ENCODE data around the gene PFKFB2. TPM values are rescaled to one million over a fixed set of nuclear protein-coding genes. Genes with fewer than 3 reads are reported as not detected.

The PFKFB2 gene
- polyA plus RNA-seq, 3 donors: 2.1 to 6.9 (median 2.3) TPM

- Mint-ChIP-seq H3K9me3 (no peaks in the 10 kb centered on the region), H3K27me3 (ENCODE audit: low read depth in 3 of 3) (peaks cover under 1 to 4% (median 2%) of the 10 kb centered on the region in 3 donors), H3K4me3 (no peak overlapping the region), H3K27ac (no peak overlapping the region), H3K4me1 (no peaks in the 10 kb centered on the region), H3K36me3 (no peaks in the 10 kb centered on the region)
- no CpG with 5 or more reads among the region's 2 CpGs for WGBS (ENCODE audit: insufficient coverage)
- Histone ChIP-seq H3K79me2 (ENCODE audit: insufficient read depth, low read length) (no peaks in the 10 kb centered on the region), H3K9me3 (replicated peaks in 1 of 2; ENCODE audit: control insufficient read depth in 1 of 2, insufficient read depth in 1 of 2, low read length in 2 of 2) (no peaks in the 10 kb centered on the region), H3K27ac (ENCODE audit: low read depth in 1 of 2, low read length in 2 of 2) (no peak overlapping the region), H3K4me1 (ENCODE audit: control insufficient read depth in 1 of 2, insufficient read depth in 2 of 2, low read length in 2 of 2) (no peaks in the 10 kb centered on the region), H3K4me2 (replicated peaks; ENCODE audit: extremely low read depth, low read length, poor library complexity, severe bottlenecking) (no peak overlapping the region), H3K36me3 (replicated peaks in 1 of 2; ENCODE audit: control insufficient read depth in 1 of 2, insufficient read depth in 2 of 2, low read length in 2 of 2) (no peaks in the 10 kb centered on the region), H3K9ac (ENCODE audit: insufficient read depth, low read length, poor library complexity, severe bottlenecking) (no peak overlapping the region), H3K4me3 (replicated peaks in 1 of 3; ENCODE audit: low read depth in 2 of 3, low read length in 3 of 3) (no peak overlapping the region), H4K20me1 (ENCODE audit: insufficient read depth, low read length) (no peaks in the 10 kb centered on the region), H2AFZ (ENCODE audit: insufficient read depth, low read depth, low read length, poor library complexity, severe bottlenecking) (no peak overlapping the region), H3K27me3 (ENCODE audit: control insufficient read depth in 2 of 2, insufficient read depth in 2 of 2, low read length in 2 of 2) (no peaks in the 10 kb centered on the region)
- intact Hi-C loops (cut with micrococcal nuclease): no loop called here
- TF ChIP-seq, protein P1, sequence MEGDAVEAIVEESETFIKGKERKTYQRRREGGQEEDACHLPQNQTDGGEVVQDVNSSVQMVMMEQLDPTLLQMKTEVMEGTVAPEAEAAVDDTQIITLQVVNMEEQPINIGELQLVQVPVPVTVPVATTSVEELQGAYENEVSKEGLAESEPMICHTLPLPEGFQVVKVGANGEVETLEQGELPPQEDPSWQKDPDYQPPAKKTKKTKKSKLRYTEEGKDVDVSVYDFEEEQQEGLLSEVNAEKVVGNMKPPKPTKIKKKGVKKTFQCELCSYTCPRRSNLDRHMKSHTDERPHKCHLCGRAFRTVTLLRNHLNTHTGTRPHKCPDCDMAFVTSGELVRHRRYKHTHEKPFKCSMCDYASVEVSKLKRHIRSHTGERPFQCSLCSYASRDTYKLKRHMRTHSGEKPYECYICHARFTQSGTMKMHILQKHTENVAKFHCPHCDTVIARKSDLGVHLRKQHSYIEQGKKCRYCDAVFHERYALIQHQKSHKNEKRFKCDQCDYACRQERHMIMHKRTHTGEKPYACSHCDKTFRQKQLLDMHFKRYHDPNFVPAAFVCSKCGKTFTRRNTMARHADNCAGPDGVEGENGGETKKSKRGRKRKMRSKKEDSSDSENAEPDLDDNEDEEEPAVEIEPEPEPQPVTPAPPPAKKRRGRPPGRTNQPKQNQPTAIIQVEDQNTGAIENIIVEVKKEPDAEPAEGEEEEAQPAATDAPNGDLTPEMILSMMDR (IDR thresholded peaks at IDR 0.05): no peak
- no peak for DNase-seq
Measured at GRCh38 chr1:207112616-207113296, 59.7 kb downstream of the PFKFB2 start.

GRCh38 chr1:207115269-207115668 is 62.2 kb downstream of the PFKFB2 start:
- Histone ChIP-seq H3K4me1 (ENCODE audit: control insufficient read depth in 1 of 2, insufficient read depth in 2 of 2, low read length in 2 of 2) (no peaks in the 10 kb centered on the region), H4K20me1 (ENCODE audit: insufficient read depth, low read length) (no peaks in the 10 kb centered on the region), H3K4me3 (replicated peaks in 1 of 3; ENCODE audit: low read depth in 2 of 3, low read length in 3 of 3) (no peak overlapping the region), H3K79me2 (ENCODE audit: insufficient read depth, low read length) (no peaks in the 10 kb centered on the region), H3K27ac (ENCODE audit: low read depth in 1 of 2, low read length in 2 of 2) (no peak overlapping the region), H3K36me3 (replicated peaks in 1 of 2; ENCODE audit: control insufficient read depth in 1 of 2, insufficient read depth in 2 of 2, low read length in 2 of 2) (no peaks in the 10 kb centered on the region), H3K9ac (ENCODE audit: insufficient read depth, low read length, poor library complexity, severe bottlenecking) (no peak overlapping the region), H2AFZ (ENCODE audit: insufficient read depth, low read depth, low read length, poor library complexity, severe bottlenecking) (no peak overlapping the region), H3K4me2 (replicated peaks; ENCODE audit: extremely low read depth, low read length, poor library complexity, severe bottlenecking) (no peak overlapping the region), H3K27me3 (ENCODE audit: control insufficient read depth in 2 of 2, insufficient read depth in 2 of 2, low read length in 2 of 2) (no peaks in the 10 kb centered on the region), H3K9me3 (replicated peaks in 1 of 2; ENCODE audit: control insufficient read depth in 1 of 2, insufficient read depth in 1 of 2, low read length in 2 of 2) (no peaks in the 10 kb centered on the region)
- H3K27me3 Mint-ChIP-seq (ENCODE audit: low read depth in 3 of 3): peaks cover 0 to 4% (median 2%) of the 10 kb centered on the region in 3 donors
- H3K27ac Mint-ChIP-seq: no peak overlapping the region
- H3K4me3 Mint-ChIP-seq: no peak overlapping the region
- H3K36me3 Mint-ChIP-seq: no peaks in the 10 kb centered on the region
- TF ChIP-seq, protein P1 (IDR thresholded peaks at IDR 0.05): no peak
- peaks cover 0 to 7% (median 0%) of the 10 kb centered on the region in 7 donors for H3K9me3 Mint-ChIP-seq
- WGBS (ENCODE audit: insufficient coverage): no CpG with 5 or more reads among the region's 5 CpGs
- intact Hi-C loops (cut with micrococcal nuclease): no loop called here
- H3K4me1 Mint-ChIP-seq: no peaks in the 10 kb centered on the region
- no peak for DNase-seq
